HEK293 (cell line): ENCODE results near the gene CIROP.

Source experiments
- FEZF1 ChIP-seq: fragments of 450-650 bp; formaldehyde crosslinking; IDR thresholded peaks from 2 replicates; pipeline ENCODE4 v1.5.1; 2016; ENCODE audit warnings: missing biosample characterization, missing genetic modification characterization
- GLIS1 ChIP-seq: fragments of 450-650 bp; formaldehyde crosslinking; IDR thresholded peaks from 2 replicates; pipeline ENCODE4 v1.5.1; 2016; ENCODE audit warnings: missing biosample characterization, missing genetic modification characterization
- HOXA7 ChIP-seq: sonication (generic); formaldehyde crosslinking; IDR thresholded peaks from 2 replicates; pipeline ENCODE4 v1.8.1; 2022; ENCODE audit warnings: missing genetic modification reagents, borderline replicate concordance
- OSR2 ChIP-seq: fragments of 450-650 bp; formaldehyde crosslinking; IDR thresholded peaks from 2 replicates; pipeline ENCODE4 v1.5.1; 2016; ENCODE audit warnings: missing biosample characterization, missing genetic modification characterization
- ZFP69B ChIP-seq: fragments of 450-650 bp; formaldehyde crosslinking; IDR thresholded peaks from 2 replicates; pipeline ENCODE4 v1.5.1; 2016; ENCODE audit warnings: missing biosample characterization, missing genetic modification characterization
- ZNF112 ChIP-seq: fragments of 450-650 bp; formaldehyde crosslinking; IDR thresholded peaks from 2 replicates; pipeline ENCODE4 v1.5.0; 2017; ENCODE audit warnings: missing biosample characterization, missing genetic modification characterization
- ZNF132 ChIP-seq: fragments of 450-650 bp; formaldehyde crosslinking; IDR thresholded peaks from 2 replicates; pipeline ENCODE4 v1.5.1; 2017; ENCODE audit warnings: missing biosample characterization, missing genetic modification characterization, borderline replicate concordance
- ZNF138 ChIP-seq: fragments of 450-650 bp; formaldehyde crosslinking; IDR thresholded peaks from 2 replicates; pipeline ENCODE4 v1.5.1; 2016; ENCODE audit warnings: missing biosample characterization, missing genetic modification characterization, borderline replicate concordance
- ZNF16 ChIP-seq: fragments of 450-650 bp; formaldehyde crosslinking; IDR thresholded peaks from 2 replicates; pipeline ENCODE4 v1.5.1; 2016; ENCODE audit warnings: low read depth, missing biosample characterization, missing genetic modification characterization
- ZNF169 ChIP-seq: fragments of 450-650 bp; formaldehyde crosslinking; IDR thresholded peaks from 2 replicates; pipeline ENCODE4 v1.5.1; 2016; ENCODE audit warnings: missing biosample characterization, missing genetic modification characterization
- ZNF214 ChIP-seq: fragments of 450-650 bp; formaldehyde crosslinking; IDR thresholded peaks from 2 replicates; pipeline ENCODE4 v1.5.1; 2017; ENCODE audit warnings: missing biosample characterization, mild to moderate bottlenecking, missing genetic modification characterization, borderline replicate concordance
- ZNF266 ChIP-seq: fragments of 450-650 bp; formaldehyde crosslinking; IDR thresholded peaks from 2 replicates; pipeline ENCODE4 v1.5.1; 2016; ENCODE audit warnings: missing biosample characterization, missing genetic modification characterization, low read depth
- ZNF324 ChIP-seq: fragments of 450-650 bp; formaldehyde crosslinking; IDR thresholded peaks from 2 replicates; pipeline ENCODE4 v1.5.1; 2016; ENCODE audit warnings: missing biosample characterization, missing genetic modification characterization
- ZNF433 ChIP-seq: fragments of 450-650 bp; formaldehyde crosslinking; IDR thresholded peaks from 2 replicates; pipeline ENCODE4 v1.5.1; 2016; ENCODE audit warnings: missing biosample characterization, missing genetic modification characterization, low read depth
- ZNF521 ChIP-seq: fragments of 450-650 bp; formaldehyde crosslinking; IDR thresholded peaks from 2 replicates; pipeline ENCODE4 v1.5.1; 2017; ENCODE audit warnings: missing biosample characterization, mild to moderate bottlenecking, missing genetic modification characterization
- ZNF629 ChIP-seq: fragments of 450-650 bp; formaldehyde crosslinking; IDR thresholded peaks from 2 replicates; pipeline ENCODE4 v1.5.1; 2017; ENCODE audit warnings: missing biosample characterization, missing genetic modification characterization
- ZNF660 ChIP-seq: fragments of 450-650 bp; IDR thresholded peaks from 2 replicates; pipeline ENCODE4 v1.5.1; 2018; ENCODE audit warnings: missing biosample characterization, mild to moderate bottlenecking, missing genetic modification characterization
- ZNF707 ChIP-seq: fragments of 450-650 bp; formaldehyde crosslinking; IDR thresholded peaks from 2 replicates; pipeline ENCODE4 v1.5.1; 2016; ENCODE audit warnings: missing biosample characterization, missing genetic modification characterization
- ZNF747 ChIP-seq: fragments of 450-650 bp; formaldehyde crosslinking; IDR thresholded peaks from 2 replicates; pipeline ENCODE4 v1.5.1; 2016; ENCODE audit warnings: missing biosample characterization, missing genetic modification characterization
- ZNF776 ChIP-seq: fragments of 450-650 bp; formaldehyde crosslinking; IDR thresholded peaks from 2 replicates; pipeline ENCODE4 v1.5.0; 2017; ENCODE audit warnings: missing biosample characterization, missing genetic modification characterization, borderline replicate concordance
- ZNF791 ChIP-seq: fragments of 450-650 bp; formaldehyde crosslinking; IDR thresholded peaks from 2 replicates; pipeline ENCODE4 v1.5.1; 2016; ENCODE audit warnings: missing biosample characterization, missing genetic modification characterization
- ZSCAN23 ChIP-seq: fragments of 450-650 bp; formaldehyde crosslinking; IDR thresholded peaks from 2 replicates; pipeline ENCODE4 v1.5.1; 2016; ENCODE audit warnings: missing biosample characterization, missing genetic modification characterization
- TF ChIP-seq, protein P1 (sequence below): fragments of 450-650 bp; formaldehyde crosslinking; IDR thresholded peaks from 2 replicates; pipeline ENCODE4 v1.5.1; 2017; ENCODE audit warnings: missing biosample characterization, missing genetic modification characterization
- TF ChIP-seq, protein P2 (sequence below): fragments of 450-650 bp; formaldehyde crosslinking; IDR thresholded peaks from 2 replicates; pipeline ENCODE4 v1.5.1; 2017; ENCODE audit warnings: missing biosample characterization, missing genetic modification characterization
- TF ChIP-seq, protein P3 (sequence below): fragments of 450-650 bp; formaldehyde crosslinking; conservative IDR thresholded peaks from 2 replicates; pipeline ENCODE4 v1.5.1; 2016; ENCODE audit warnings: low read depth, missing biosample characterization, missing genetic modification characterization
- TF ChIP-seq, protein P4 (sequence below): fragments of 450-650 bp; formaldehyde crosslinking; IDR thresholded peaks from 2 replicates; pipeline ENCODE4 v1.5.1; 2017; ENCODE audit warnings: missing biosample characterization, missing genetic modification characterization
- TF ChIP-seq, protein P5 (sequence below): fragments of 450-650 bp; formaldehyde crosslinking; IDR thresholded peaks from 2 replicates; pipeline ENCODE4 v1.5.1; 2016; ENCODE audit warnings: missing biosample characterization, missing genetic modification characterization, borderline replicate concordance
- TF ChIP-seq, protein P6 (sequence below): fragments of 450-650 bp; formaldehyde crosslinking; IDR thresholded peaks from 2 replicates; pipeline ENCODE4 v1.5.1; 2016; ENCODE audit warnings: missing biosample characterization, missing genetic modification characterization, low read depth

The CIROP gene

DNA sequence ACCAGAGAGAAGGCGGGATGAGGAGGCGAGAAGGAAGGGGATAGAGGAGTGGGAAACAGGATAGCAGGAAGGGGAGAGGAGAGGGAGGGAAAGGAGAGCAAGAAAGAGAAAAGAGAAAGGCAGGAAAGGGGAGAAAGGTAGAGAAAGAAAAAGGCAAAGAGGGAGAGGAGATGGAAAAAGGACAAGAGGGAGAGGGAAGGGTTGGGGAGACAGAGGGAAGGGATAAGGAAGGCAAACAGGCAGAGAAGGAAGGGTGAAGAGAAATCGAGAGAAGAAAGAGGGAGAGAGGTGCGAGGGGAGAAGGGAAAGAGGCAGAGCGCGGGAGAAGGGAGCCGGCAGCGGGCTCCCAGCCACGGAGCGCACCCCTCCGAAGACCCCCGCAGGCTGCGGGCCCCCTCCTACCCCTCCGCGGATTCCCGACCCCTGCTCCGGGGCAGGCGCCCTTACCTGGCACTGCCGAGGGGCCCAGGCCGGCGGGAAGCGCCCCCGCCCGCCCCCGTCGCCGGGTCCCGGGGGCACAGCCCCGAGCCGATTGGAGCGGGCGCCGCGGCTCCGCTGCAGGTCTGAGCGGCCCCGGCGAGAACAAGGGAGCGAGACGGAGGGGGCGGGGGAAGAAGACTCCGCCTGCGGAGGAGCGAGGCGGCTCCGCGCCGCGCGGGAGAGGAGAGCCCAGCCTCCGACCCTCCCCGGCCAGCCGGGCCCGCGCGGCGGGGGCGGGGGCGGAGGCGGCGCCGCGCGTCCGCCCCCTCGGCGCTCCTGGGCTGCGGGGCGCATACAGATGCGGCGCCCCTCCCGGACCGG is 47.6 kb downstream of the CIROP start, which contains the start of gene CDH24 (continued):
- TF ChIP-seq, protein P1, sequence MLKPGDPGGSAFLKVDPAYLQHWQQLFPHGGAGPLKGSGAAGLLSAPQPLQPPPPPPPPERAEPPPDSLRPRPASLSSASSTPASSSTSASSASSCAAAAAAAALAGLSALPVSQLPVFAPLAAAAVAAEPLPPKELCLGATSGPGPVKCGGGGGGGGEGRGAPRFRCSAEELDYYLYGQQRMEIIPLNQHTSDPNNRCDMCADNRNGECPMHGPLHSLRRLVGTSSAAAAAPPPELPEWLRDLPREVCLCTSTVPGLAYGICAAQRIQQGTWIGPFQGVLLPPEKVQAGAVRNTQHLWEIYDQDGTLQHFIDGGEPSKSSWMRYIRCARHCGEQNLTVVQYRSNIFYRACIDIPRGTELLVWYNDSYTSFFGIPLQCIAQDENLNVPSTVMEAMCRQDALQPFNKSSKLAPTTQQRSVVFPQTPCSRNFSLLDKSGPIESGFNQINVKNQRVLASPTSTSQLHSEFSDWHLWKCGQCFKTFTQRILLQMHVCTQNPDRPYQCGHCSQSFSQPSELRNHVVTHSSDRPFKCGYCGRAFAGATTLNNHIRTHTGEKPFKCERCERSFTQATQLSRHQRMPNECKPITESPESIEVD (tag by site-specific recombination) = no peak
- no peak for TF ChIP-seq ZNF214 (tag by site-specific recombination)
- TF ChIP-seq, protein P2, sequence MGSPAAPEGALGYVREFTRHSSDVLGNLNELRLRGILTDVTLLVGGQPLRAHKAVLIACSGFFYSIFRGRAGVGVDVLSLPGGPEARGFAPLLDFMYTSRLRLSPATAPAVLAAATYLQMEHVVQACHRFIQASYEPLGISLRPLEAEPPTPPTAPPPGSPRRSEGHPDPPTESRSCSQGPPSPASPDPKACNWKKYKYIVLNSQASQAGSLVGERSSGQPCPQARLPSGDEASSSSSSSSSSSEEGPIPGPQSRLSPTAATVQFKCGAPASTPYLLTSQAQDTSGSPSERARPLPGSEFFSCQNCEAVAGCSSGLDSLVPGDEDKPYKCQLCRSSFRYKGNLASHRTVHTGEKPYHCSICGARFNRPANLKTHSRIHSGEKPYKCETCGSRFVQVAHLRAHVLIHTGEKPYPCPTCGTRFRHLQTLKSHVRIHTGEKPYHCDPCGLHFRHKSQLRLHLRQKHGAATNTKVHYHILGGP (tag by site-specific recombination) = no peak
- no peak for TF ChIP-seq OSR2 (tag by site-specific recombination)
- TF ChIP-seq ZNF112 (tag by site-specific recombination) = no peak
- TF ChIP-seq ZNF16 (tag by site-specific recombination) = no peak
- no peak for TF ChIP-seq ZNF776 (tag by site-specific recombination)
- no peak for TF ChIP-seq ZNF521 (tag by site-specific recombination)
- no peak for TF ChIP-seq ZNF747
- no peak for TF ChIP-seq ZNF266
- no peak for TF ChIP-seq ZNF707 (tag by site-specific recombination)
- no peak for TF ChIP-seq ZNF433 (tag by site-specific recombination)
- TF ChIP-seq, protein P3, sequence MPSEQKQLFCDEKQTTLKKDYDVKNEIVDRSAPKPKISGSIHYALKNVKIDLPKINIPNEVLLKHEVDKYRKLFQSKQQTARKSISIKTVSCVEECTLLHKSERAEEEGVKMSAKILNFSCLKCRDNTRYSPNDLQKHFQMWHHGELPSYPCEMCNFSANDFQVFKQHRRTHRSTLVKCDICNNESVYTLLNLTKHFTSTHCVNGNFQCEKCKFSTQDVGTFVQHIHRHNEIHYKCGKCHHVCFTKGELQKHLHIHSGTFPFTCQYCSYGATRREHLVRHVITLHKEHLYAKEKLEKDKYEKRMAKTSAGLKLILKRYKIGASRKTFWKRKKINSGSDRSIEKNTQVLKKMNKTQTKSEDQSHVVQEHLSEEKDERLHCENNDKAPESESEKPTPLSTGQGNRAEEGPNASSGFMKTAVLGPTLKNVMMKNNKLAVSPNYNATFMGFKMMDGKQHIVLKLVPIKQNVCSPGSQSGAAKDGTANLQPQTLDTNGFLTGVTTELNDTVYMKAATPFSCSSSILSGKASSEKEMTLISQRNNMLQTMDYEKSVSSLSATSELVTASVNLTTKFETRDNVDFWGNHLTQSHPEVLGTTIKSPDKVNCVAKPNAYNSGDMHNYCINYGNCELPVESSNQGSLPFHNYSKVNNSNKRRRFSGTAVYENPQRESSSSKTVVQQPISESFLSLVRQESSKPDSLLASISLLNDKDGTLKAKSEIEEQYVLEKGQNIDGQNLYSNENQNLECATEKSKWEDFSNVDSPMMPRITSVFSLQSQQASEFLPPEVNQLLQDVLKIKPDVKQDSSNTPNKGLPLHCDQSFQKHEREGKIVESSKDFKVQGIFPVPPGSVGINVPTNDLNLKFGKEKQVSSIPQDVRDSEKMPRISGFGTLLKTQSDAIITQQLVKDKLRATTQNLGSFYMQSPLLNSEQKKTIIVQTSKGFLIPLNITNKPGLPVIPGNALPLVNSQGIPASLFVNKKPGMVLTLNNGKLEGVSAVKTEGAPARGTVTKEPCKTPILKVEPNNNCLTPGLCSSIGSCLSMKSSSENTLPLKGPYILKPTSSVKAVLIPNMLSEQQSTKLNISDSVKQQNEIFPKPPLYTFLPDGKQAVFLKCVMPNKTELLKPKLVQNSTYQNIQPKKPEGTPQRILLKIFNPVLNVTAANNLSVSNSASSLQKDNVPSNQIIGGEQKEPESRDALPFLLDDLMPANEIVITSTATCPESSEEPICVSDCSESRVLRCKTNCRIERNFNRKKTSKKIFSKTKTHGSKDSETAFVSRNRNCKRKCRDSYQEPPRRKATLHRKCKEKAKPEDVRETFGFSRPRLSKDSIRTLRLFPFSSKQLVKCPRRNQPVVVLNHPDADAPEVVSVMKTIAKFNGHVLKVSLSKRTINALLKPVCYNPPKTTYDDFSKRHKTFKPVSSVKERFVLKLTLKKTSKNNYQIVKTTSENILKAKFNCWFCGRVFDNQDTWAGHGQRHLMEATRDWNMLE = no peak
- 0 out of 2 replicates have a peak, but pooled peaks have one; percentile 50 for TF ChIP-seq ZNF324 (tag by site-specific recombination)
- no peak for TF ChIP-seq HOXA7 (CRISPR knock-in tag)
- TF ChIP-seq GLIS1 (tag by site-specific recombination) = no peak
- no peak for TF ChIP-seq ZNF138 (tag by site-specific recombination)
- TF ChIP-seq ZNF629 (tag by site-specific recombination) = no peak
- TF ChIP-seq, protein P4, sequence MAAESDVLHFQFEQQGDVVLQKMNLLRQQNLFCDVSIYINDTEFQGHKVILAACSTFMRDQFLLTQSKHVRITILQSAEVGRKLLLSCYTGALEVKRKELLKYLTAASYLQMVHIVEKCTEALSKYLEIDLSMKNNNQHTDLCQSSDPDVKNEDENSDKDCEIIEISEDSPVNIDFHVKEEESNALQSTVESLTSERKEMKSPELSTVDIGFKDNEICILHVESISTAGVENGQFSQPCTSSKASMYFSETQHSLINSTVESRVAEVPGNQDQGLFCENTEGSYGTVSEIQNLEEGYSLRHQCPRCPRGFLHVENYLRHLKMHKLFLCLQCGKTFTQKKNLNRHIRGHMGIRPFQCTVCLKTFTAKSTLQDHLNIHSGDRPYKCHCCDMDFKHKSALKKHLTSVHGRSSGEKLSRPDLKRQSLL (tag by site-specific recombination) = no peak
- peak; percentile 33; the same call in 1 of the 2 replicates for TF ChIP-seq ZSCAN23 (tag by site-specific recombination)
- TF ChIP-seq, protein P5, sequence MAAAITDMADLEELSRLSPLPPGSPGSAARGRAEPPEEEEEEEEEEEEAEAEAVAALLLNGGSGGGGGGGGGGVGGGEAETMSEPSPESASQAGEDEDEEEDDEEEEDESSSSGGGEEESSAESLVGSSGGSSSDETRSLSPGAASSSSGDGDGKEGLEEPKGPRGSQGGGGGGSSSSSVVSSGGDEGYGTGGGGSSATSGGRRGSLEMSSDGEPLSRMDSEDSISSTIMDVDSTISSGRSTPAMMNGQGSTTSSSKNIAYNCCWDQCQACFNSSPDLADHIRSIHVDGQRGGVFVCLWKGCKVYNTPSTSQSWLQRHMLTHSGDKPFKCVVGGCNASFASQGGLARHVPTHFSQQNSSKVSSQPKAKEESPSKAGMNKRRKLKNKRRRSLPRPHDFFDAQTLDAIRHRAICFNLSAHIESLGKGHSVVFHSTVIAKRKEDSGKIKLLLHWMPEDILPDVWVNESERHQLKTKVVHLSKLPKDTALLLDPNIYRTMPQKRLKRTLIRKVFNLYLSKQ (tag by site-specific recombination) = no peak
- no peak for TF ChIP-seq FEZF1 (tag by site-specific recombination)
- no peak for TF ChIP-seq ZNF791 (tag by site-specific recombination)
- TF ChIP-seq ZNF132 (tag by site-specific recombination) = no peak
- no peak for TF ChIP-seq ZFP69B (tag by site-specific recombination)
- no peak for TF ChIP-seq ZNF169
- no peak for TF ChIP-seq ZNF660 (tag by site-specific recombination)
- TF ChIP-seq, protein P6, sequence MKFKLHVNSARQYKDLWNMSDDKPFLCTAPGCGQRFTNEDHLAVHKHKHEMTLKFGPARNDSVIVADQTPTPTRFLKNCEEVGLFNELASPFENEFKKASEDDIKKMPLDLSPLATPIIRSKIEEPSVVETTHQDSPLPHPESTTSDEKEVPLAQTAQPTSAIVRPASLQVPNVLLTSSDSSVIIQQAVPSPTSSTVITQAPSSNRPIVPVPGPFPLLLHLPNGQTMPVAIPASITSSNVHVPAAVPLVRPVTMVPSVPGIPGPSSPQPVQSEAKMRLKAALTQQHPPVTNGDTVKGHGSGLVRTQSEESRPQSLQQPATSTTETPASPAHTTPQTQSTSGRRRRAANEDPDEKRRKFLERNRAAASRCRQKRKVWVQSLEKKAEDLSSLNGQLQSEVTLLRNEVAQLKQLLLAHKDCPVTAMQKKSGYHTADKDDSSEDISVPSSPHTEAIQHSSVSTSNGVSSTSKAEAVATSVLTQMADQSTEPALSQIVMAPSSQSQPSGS (tag by site-specific recombination) = no peak
